HepG2 (cell line): Measurements from ENCODE around the gene ADAMTS14. TPM values are rescaled to one million over a fixed set of nuclear protein-coding genes. Genes with fewer than 3 reads are reported as not detected.

ENCODE experiments used
- ATAC-seq: fragments of 200-7000 bp; cut with Tn5 transposase; 3 replicates; pipeline ENCODE4 v1.9.1; 2020; ENCODE audit warnings: mild to moderate bottlenecking, moderate library complexity
- BruUV-seq: library from RNA; stranded (reverse); fragments of 400-500 nt; replicated peaks from 2 replicates; lab custom pipeline; 2021; lab: Mats Ljungman, UMichigan
- CTCF ChIA-PET: fragments of 300-600 bp; formaldehyde crosslinking; extraction: SDS; loops from one replicate; lab custom pipeline; 2021; ENCODE audit warnings: low total read pairs, inconsistent platforms, low intra/inter-chr PET ratio; lab: Yijun Ruan, JAX
- POLR2A ChIA-PET: fragments of 350-600 bp; sonication (Branson Sonifier 250); formaldehyde crosslinking; loops from one replicate; lab custom pipeline; 2020; ENCODE audit warnings: antibody characterized with exemption, inconsistent platforms; lab: Yijun Ruan, JAX
- DNase-seq: peaks from one replicate; pipeline ENCODE4 v3.0.0-alpha.2; 2015; ENCODE audit warnings: low spot score
- FAIRE-seq: peaks from 3 replicates; lab custom pipeline; 2011; peaks lifted over from hg19 to GRCh38; lab: Jason Lieb, UNC
- H2AFZ ChIP-seq: one replicate; pipeline ENCODE4 v1.6.1; 2011; ENCODE audit warnings: low read length, inconsistent platforms
- H3K27ac ChIP-seq: fragments of 300-600 bp; 3 replicates; pipeline ENCODE4 v1.8.0; 2011; ENCODE audit warnings: mixed run types, mild to moderate bottlenecking, mixed read lengths, low read length, inconsistent platforms; ENCODE audit not compliant: insufficient read depth; ENCODE audit errors: extremely low read length
- H3K27me3 ChIP-seq, 2 experiments: fragments of 200-600 bp in 1 of 2; 2 replicates in 1 of 2; 3 replicates in 1 of 2; pipeline versions ENCODE4 v1.6.0 to v1.8.0; 2011; ENCODE audit warnings: low read length in 2 of 2, mild to moderate bottlenecking in 2 of 2, moderate library complexity in 2 of 2, inconsistent platforms in 1 of 2; ENCODE audit not compliant: insufficient read depth in 2 of 2, control insufficient read depth in 1 of 2
- H3K36me3 ChIP-seq, 2 experiments: fragments of 200-600 bp in 1 of 2; replicated peaks in 1 of 2; 2 replicates in 1 of 2; 3 replicates in 1 of 2; pipeline versions ENCODE4 v1.5.1 to v1.8.0; 2011; ENCODE audit warnings: low read length in 2 of 2, inconsistent platforms in 1 of 2; ENCODE audit not compliant: insufficient read depth in 2 of 2, control insufficient read depth in 1 of 2
- H3K4me1 ChIP-seq: 2 replicates; pipeline ENCODE4 v1.5.1; 2012; ENCODE audit warnings: low read length, inconsistent platforms; ENCODE audit not compliant: insufficient read depth
- H3K4me2 ChIP-seq: 2 replicates; pipeline ENCODE4 v1.6.0; 2011; ENCODE audit warnings: low read depth, low read length, inconsistent platforms
- H3K4me3 ChIP-seq, 3 experiments: fragments of 200-600 bp in 1 of 3; sonication (generic), shearing (Covaris generic) in 1 of 3; replicated peaks in 1 of 3; 2 replicates each; pipeline ENCODE4 v1.5.1; 2011 to 2016; ENCODE audit warnings: low read length in 3 of 3, inconsistent platforms in 2 of 3, low read depth in 2 of 3, mild to moderate bottlenecking in 2 of 3, control low read depth in 1 of 3, mixed read lengths in 1 of 3; ENCODE audit not compliant: insufficient read depth in 1 of 3
- H3K79me2 ChIP-seq: one replicate; pipeline ENCODE4 v1.6.1; 2011; ENCODE audit warnings: low read length, inconsistent platforms; ENCODE audit not compliant: insufficient read depth
- H3K9ac ChIP-seq: 2 replicates; pipeline ENCODE4 v1.6.0; 2011; ENCODE audit warnings: mild to moderate bottlenecking, low read depth, low read length, inconsistent platforms; ENCODE audit not compliant: insufficient read depth
- H3K9me3 ChIP-seq: 2 replicates; pipeline ENCODE4 v1.5.1; 2012; ENCODE audit warnings: mild to moderate bottlenecking, low read length
- H4K20me1 ChIP-seq: 2 replicates; pipeline ENCODE4 v1.6.0; 2011; ENCODE audit warnings: inconsistent platforms, mild to moderate bottlenecking, low read length, moderate library complexity; ENCODE audit not compliant: insufficient read depth
- ATRX ChIP-seq: sonication (generic); formaldehyde crosslinking; IDR thresholded peaks from 2 replicates; pipeline ENCODE4 v1.4.0; 2020; ENCODE audit warnings: missing genetic modification reagents, borderline replicate concordance
- SMARCC2 ChIP-seq: fragments of 450-650 bp; IDR thresholded peaks from 2 replicates; pipeline ENCODE4 v1.6.1; 2017; ENCODE audit warnings: antibody characterized with exemption, mild to moderate bottlenecking
- TEAD3 ChIP-seq: optimal IDR thresholded peaks from 2 replicates; pipeline ENCODE3; 2016; ENCODE audit warnings: borderline replicate concordance
- ZNF501 ChIP-seq: sonication (generic); formaldehyde crosslinking; IDR thresholded peaks from 2 replicates; pipeline ENCODE4 v1.5.1; 2020; ENCODE audit warnings: mild to moderate bottlenecking, moderate library complexity, missing genetic modification reagents
- ZNF788 ChIP-seq: sonication (generic); formaldehyde crosslinking; IDR thresholded peaks from 2 replicates; pipeline ENCODE4 v1.5.0; 2020; ENCODE audit warnings: mild to moderate bottlenecking, missing genetic modification reagents, borderline replicate concordance
- WGBS: methylation state at CpG from one replicate; pipeline ENCODE4 v1.1.6; 2017; ENCODE audit warnings: low lambda C conversion rate; 5-methylcytosine and 5-hydroxymethylcytosine counted together
- in situ Hi-C: cut with HindIII; loops from 2 replicates; pipeline ENCODE4 v1.10.0; 2017; ENCODE audit warnings: low pct_unique_long_range_greater_than_20kb; ENCODE audit not compliant: extremely low pct_ligation_motif_present
- intact Hi-C: fragments of 100-400 bp; cut with micrococcal nuclease; formaldehyde crosslinking; loops from one replicate; pipeline ENCODE4 v1.10.0; 2022; ENCODE audit not compliant: unreplicated experiment
- polyA plus RNA-seq, 8 experiments: library from polyadenylated mRNA; depleted of rRNA in 3 of 8; stranded (reverse) in 7 of 8; unstranded in 1 of 8; fragments of >200 nt; fragmentation: Illumina TruSeq in 4 of 8; extraction: Trizol in 4 of 8; gene quantifications; 2 replicates each; pipeline versions ENCODE4 v1.2.1 to v1.2.3, GENCODE V29; 2011 to 2016; ENCODE audit warnings: low read depth in 4 of 8, missing spikeins in 1 of 8, mixed read lengths in 1 of 8; ENCODE audit not compliant: insufficient read depth in 1 of 8
- total RNA-seq, 5 experiments: library from RNA; depleted of rRNA; stranded (reverse); fragments of >200 nt; fragmentation: Illumina TruSeq; extraction: Trizol; gene quantifications; 2 replicates each; pipeline ENCODE4 v1.2.3, GENCODE V29; 2016; ENCODE audit warnings: low read depth in 1 of 5
- TF ChIP-seq, protein P1 (sequence below), 2 experiments: IDR thresholded peaks; 2 replicates each; pipeline ENCODE4 v1.6.1; 2011 to 2012; ENCODE audit warnings: low read length in 2 of 2, borderline replicate concordance in 1 of 2, low read depth in 1 of 2, mild to moderate bottlenecking in 1 of 2, moderate library complexity in 1 of 2
- TF ChIP-seq, protein P2 (sequence below): sonication (generic); formaldehyde crosslinking; IDR thresholded peaks from 2 replicates; pipeline ENCODE4 v1.5.0; 2020; ENCODE audit warnings: missing genetic modification reagents
- TF ChIP-seq, protein P3 (sequence below): sonication (generic); formaldehyde crosslinking; conservative IDR thresholded peaks from 2 replicates; pipeline ENCODE4 v1.8.1; 2023; ENCODE audit warnings: missing genetic modification reagents
- TF ChIP-seq, protein P4 (sequence below): sonication (generic); formaldehyde crosslinking; IDR thresholded peaks from 2 replicates; pipeline ENCODE4 v1.4.0; 2020; ENCODE audit warnings: low read depth, missing genetic modification reagents
- TF ChIP-seq, protein P5 (sequence below): sonication (generic); formaldehyde crosslinking; IDR thresholded peaks from 2 replicates; pipeline ENCODE4 v1.4.0; 2020; ENCODE audit warnings: mild to moderate bottlenecking, missing genetic modification reagents

The ADAMTS14 gene
- total and polyA plus RNA-seq, 2 of the 13 experiments (the other 11 are each of a cell fraction or from before 2014, with no cell fraction given), result 0.04 to 0.07 TPM

DNA sequence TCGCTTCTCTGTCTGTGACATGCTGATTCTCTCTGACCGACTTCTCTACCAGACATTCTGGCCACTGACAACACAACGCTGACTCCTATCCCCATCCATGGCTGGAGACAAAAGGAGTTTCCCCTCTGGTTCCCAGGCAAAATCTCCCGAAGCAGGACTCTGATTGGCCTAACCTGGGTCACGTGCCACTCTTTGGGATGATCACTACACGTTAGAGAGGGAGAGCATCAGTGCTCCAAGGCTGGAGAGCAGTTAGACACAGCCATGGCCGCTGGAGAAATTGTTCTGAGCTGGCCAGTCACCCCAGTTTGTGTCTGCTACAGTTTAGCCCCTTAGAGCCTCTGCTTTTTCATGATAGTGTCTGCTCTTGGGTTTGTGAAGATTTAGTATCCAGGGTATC is 38.9 kb downstream of the ADAMTS14 start (continued):
- TF ChIP-seq, protein P1, sequence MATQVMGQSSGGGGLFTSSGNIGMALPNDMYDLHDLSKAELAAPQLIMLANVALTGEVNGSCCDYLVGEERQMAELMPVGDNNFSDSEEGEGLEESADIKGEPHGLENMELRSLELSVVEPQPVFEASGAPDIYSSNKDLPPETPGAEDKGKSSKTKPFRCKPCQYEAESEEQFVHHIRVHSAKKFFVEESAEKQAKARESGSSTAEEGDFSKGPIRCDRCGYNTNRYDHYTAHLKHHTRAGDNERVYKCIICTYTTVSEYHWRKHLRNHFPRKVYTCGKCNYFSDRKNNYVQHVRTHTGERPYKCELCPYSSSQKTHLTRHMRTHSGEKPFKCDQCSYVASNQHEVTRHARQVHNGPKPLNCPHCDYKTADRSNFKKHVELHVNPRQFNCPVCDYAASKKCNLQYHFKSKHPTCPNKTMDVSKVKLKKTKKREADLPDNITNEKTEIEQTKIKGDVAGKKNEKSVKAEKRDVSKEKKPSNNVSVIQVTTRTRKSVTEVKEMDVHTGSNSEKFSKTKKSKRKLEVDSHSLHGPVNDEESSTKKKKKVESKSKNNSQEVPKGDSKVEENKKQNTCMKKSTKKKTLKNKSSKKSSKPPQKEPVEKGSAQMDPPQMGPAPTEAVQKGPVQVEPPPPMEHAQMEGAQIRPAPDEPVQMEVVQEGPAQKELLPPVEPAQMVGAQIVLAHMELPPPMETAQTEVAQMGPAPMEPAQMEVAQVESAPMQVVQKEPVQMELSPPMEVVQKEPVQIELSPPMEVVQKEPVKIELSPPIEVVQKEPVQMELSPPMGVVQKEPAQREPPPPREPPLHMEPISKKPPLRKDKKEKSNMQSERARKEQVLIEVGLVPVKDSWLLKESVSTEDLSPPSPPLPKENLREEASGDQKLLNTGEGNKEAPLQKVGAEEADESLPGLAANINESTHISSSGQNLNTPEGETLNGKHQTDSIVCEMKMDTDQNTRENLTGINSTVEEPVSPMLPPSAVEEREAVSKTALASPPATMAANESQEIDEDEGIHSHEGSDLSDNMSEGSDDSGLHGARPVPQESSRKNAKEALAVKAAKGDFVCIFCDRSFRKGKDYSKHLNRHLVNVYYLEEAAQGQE (IDR thresholded peaks at IDR 0.05; ENCODE audit: borderline replicate concordance in 1 of 2, low read depth in 1 of 2, low read length in 2 of 2), result no peak
- TF ChIP-seq, protein P2, sequence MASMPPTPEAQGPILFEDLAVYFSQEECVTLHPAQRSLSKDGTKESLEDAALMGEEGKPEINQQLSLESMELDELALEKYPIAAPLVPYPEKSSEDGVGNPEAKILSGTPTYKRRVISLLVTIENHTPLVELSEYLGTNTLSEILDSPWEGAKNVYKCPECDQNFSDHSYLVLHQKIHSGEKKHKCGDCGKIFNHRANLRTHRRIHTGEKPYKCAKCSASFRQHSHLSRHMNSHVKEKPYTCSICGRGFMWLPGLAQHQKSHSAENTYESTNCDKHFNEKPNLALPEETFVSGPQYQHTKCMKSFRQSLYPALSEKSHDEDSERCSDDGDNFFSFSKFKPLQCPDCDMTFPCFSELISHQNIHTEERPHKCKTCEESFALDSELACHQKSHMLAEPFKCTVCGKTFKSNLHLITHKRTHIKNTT (CRISPR knock-in tag), result no peak
- no peak for TF ChIP-seq TEAD3 (CRISPR knock-in tag)
- no peak for TF ChIP-seq ATRX (CRISPR knock-in tag)
- TF ChIP-seq, all 625 proteins: peak for 0

DNA sequence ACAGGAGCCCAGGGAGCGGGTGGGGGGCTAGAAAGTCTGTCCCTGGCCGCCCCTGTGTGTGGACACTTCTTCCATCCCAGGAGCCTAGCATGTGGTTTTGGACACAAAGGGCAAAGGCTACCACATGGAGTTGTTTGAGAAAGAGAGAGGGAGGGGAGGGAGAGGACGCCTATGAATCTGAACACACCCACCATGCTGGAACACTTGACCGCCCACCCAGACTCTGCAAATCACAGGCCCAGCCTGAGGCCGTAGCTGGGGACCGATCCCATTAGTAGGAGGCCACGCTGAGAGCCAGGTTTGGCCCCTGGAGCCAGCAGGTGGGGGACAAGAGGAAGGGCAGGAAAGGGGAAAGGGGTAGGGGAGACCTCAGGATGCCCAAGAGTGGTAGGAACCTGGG is 39.6 kb downstream of the ADAMTS14 start:
- no TSS peak for BruUV-seq
- no peaks in the 10 kb centered on the region for H3K79me2 ChIP-seq
- H3K36me3 ChIP-seq, result no peaks in the 10 kb centered on the region
- H3K4me1 ChIP-seq, result peaks cover 7% of the 10 kb centered on the region
- ChIA-PET POLR2A (no interaction called here), CTCF (no interaction called here)
- H3K27ac ChIP-seq, result no peak overlapping the region
- no peaks in the 10 kb centered on the region for H3K9me3 ChIP-seq
- no peak overlapping the region for H3K4me2 ChIP-seq
- intact Hi-C loops, result no loop called here
- in situ Hi-C loops, result no loop called here
- no peaks in the 10 kb centered on the region for H4K20me1 ChIP-seq
- ATAC-seq (no peak), DNase-seq (no peak), FAIRE-seq (no peak)
- no peak overlapping the region for H3K4me3 ChIP-seq
- no peak overlapping the region for H2AFZ ChIP-seq
- WGBS, result 36% methylated on average over 7 of the region's 7 CpGs
- no peak overlapping the region for H3K9ac ChIP-seq
- no peaks in the 10 kb centered on the region; a peak in 1 of 5 replicates for H3K27me3 ChIP-seq
- TF ChIP-seq, protein P3, sequence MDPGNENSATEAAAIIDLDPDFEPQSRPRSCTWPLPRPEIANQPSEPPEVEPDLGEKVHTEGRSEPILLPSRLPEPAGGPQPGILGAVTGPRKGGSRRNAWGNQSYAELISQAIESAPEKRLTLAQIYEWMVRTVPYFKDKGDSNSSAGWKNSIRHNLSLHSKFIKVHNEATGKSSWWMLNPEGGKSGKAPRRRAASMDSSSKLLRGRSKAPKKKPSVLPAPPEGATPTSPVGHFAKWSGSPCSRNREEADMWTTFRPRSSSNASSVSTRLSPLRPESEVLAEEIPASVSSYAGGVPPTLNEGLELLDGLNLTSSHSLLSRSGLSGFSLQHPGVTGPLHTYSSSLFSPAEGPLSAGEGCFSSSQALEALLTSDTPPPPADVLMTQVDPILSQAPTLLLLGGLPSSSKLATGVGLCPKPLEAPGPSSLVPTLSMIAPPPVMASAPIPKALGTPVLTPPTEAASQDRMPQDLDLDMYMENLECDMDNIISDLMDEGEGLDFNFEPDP (CRISPR knock-in tag), result no peak
- TF ChIP-seq ATRX (CRISPR knock-in tag), result no peak
- TF ChIP-seq, protein P4, sequence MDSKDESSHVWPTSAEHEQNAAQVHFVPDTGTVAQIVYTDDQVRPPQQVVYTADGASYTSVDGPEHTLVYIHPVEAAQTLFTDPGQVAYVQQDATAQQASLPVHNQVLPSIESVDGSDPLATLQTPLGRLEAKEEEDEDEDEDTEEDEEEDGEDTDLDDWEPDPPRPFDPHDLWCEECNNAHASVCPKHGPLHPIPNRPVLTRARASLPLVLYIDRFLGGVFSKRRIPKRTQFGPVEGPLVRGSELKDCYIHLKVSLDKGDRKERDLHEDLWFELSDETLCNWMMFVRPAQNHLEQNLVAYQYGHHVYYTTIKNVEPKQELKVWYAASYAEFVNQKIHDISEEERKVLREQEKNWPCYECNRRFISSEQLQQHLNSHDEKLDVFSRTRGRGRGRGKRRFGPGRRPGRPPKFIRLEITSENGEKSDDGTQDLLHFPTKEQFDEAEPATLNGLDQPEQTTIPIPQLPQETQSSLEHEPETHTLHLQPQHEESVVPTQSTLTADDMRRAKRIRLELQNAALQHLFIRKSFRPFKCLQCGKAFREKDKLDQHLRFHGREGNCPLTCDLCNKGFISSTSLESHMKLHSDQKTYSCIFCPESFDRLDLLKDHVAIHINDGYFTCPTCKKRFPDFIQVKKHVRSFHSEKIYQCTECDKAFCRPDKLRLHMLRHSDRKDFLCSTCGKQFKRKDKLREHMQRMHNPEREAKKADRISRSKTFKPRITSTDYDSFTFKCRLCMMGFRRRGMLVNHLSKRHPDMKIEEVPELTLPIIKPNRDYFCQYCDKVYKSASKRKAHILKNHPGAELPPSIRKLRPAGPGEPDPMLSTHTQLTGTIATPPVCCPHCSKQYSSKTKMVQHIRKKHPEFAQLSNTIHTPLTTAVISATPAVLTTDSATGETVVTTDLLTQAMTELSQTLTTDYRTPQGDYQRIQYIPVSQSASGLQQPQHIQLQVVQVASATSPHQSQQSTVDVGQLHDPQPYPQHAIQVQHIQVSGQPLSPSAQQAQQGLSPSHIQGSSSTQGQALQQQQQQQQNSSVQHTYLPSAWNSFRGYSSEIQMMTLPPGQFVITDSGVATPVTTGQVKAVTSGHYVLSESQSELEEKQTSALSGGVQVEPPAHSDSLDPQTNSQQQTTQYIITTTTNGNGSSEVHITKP, result no peak
- TF ChIP-seq ZNF788 (CRISPR knock-in tag), result no peak
- TF ChIP-seq SMARCC2, result no peak
- no peak for TF ChIP-seq ZNF501 (CRISPR knock-in tag)
- TF ChIP-seq, protein P5, sequence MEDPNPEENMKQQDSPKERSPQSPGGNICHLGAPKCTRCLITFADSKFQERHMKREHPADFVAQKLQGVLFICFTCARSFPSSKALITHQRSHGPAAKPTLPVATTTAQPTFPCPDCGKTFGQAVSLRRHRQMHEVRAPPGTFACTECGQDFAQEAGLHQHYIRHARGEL, result no peak
